GM18909 (cell line): Measurements from ENCODE around the gene LMBRD1.
"Not testable (repeated sequence)": the region's sequence is repeated elsewhere in the genome, so short reads cannot be mapped to it uniquely, and the experiment has no call there.

ENCODE experiments used
- ATAC-seq: cut with Tn5 transposase; IDR thresholded peaks from one replicate; pipeline ENCODE4 v1.9.1; 2021; ENCODE audit warnings: mild to moderate bottlenecking; ENCODE audit not compliant: unreplicated experiment, poor library complexity

LMBRD1 gene

GRCh38 chr6:69801225-69801624 lies 4.4 kb upstream of the LMBRD1 start:
- no peak for ATAC-seq

GRCh38 chr6:69798796-69799195 lies 2.0 kb upstream of the LMBRD1 start:
- not testable (repeated sequence) for ATAC-seq

- peak; percentile 32 for ATAC-seq
Observed at GRCh38 chr6:69796073-69796641, 653 bp downstream of the LMBRD1 start.

GRCh38 chr6:69795469-69796072 lies 1.2 kb downstream of the LMBRD1 start:
- peak; percentile 41 for ATAC-seq

- no peak for ATAC-seq
Observed at GRCh38 chr6:69792292-69792691, 4.5 kb downstream of the LMBRD1 start.

GRCh38 chr6:69791065-69791471 lies 5.7 kb downstream of the LMBRD1 start:
- peak; percentile 66 for ATAC-seq

- ATAC-seq: peak; percentile 28
Observed at GRCh38 chr6:69790629-69791028, 6.2 kb downstream of the LMBRD1 start.

- no peak for ATAC-seq
Observed at GRCh38 chr6:69789578-69789977, 7.2 kb downstream of the LMBRD1 start.

- ATAC-seq: not testable (repeated sequence)
Observed at GRCh38 chr6:69787436-69787835, 9.4 kb downstream of the LMBRD1 start.

- ATAC-seq: no peak
Observed at GRCh38 chr6:69785697-69786096, 11.1 kb downstream of the LMBRD1 start.

GRCh38 chr6:69784595-69785377 lies 12.0 kb downstream of the LMBRD1 start:
- ATAC-seq: peak; percentile 78

GRCh38 chr6:69783108-69783507 lies 13.7 kb downstream of the LMBRD1 start:
- ATAC-seq: no peak

- ATAC-seq: no peak
Observed at GRCh38 chr6:69780585-69781178, 16.1 kb downstream of the LMBRD1 start.

GRCh38 chr6:69775941-69776340 lies 20.9 kb downstream of the LMBRD1 start:
- ATAC-seq: no peak

GRCh38 chr6:69775585-69775849 lies 21.3 kb downstream of the LMBRD1 start:
- ATAC-seq: peak; percentile 47

GRCh38 chr6:69774740-69775584 lies 21.8 kb downstream of the LMBRD1 start:
- ATAC-seq: no peak

- no peak for ATAC-seq
Observed at GRCh38 chr6:69771158-69771906, 25.5 kb downstream of the LMBRD1 start.

GRCh38 chr6:69768664-69769063 lies 28.1 kb downstream of the LMBRD1 start:
- ATAC-seq: no peak

- no peak for ATAC-seq
Observed at GRCh38 chr6:69763763-69764162, 33.0 kb downstream of the LMBRD1 start.

- no peak for ATAC-seq
Observed at GRCh38 chr6:69761853-69762252, 35.0 kb downstream of the LMBRD1 start.
